Common myeloid progenitor, CD34-positive (primary cell): ENCODE data around the gene TMEM131.

ENCODE experiments used
- CTCF ChIA-PET: fragments of 350-600 bp; sonication (Branson Sonifier 250); formaldehyde crosslinking; loops from one replicate; lab custom pipeline; 2021; ENCODE audit warnings: antibody characterized with exemption; lab: Charles Lee
- POLR2A ChIA-PET: fragments of 350-600 bp; sonication (Branson Sonifier 250); formaldehyde crosslinking; loops from one replicate; lab custom pipeline; 2021; ENCODE audit warnings: antibody characterized with exemption; lab: Charles Lee
- DNase-seq, 3 donors: peaks; one replicate each; pipeline versions ENCODE4 v3.0.0 to v3.0.0-alpha.2; 2013
- H3K27ac ChIP-seq, 2 experiments: 1 replicate in 1 of 2; 2 replicates in 1 of 2; pipeline ENCODE4 v1.7.0; 2013; ENCODE audit warnings: inconsistent platforms in 2 of 2, low read length in 2 of 2, mild to moderate bottlenecking in 2 of 2, low read depth in 1 of 2, moderate library complexity in 1 of 2; ENCODE audit not compliant: severe bottlenecking in 2 of 2, insufficient read depth in 1 of 2, poor library complexity in 1 of 2
- H3K27me3 ChIP-seq, 5 experiments: replicated peaks in 2 of 5; 1 replicate in 3 of 5; 2 replicates in 2 of 5; pipeline versions ENCODE4 v1.6.1 to v1.7.0; 2013; ENCODE audit warnings: low read length in 4 of 5, mild to moderate bottlenecking in 2 of 5, moderate library complexity in 2 of 5, inconsistent platforms in 1 of 5; ENCODE audit not compliant: insufficient read depth in 5 of 5, control insufficient read depth in 4 of 5
- H3K36me3 ChIP-seq, 4 experiments: 1 replicate in 2 of 4; 2 replicates in 2 of 4; pipeline versions ENCODE4 v1.6.1 to v1.7.0; 2013; ENCODE audit warnings: low read length in 3 of 4, control low read depth in 1 of 4, mild to moderate bottlenecking in 1 of 4; ENCODE audit not compliant: control insufficient read depth in 4 of 4, insufficient read depth in 4 of 4
- H3K4me1 ChIP-seq, 4 experiments: 1 replicate in 3 of 4; 2 replicates in 1 of 4; pipeline versions ENCODE4 v1.6.1 to v1.7.1; 2013; ENCODE audit warnings: low read length in 3 of 4, mild to moderate bottlenecking in 3 of 4, control low read depth in 1 of 4, inconsistent platforms in 1 of 4, moderate library complexity in 1 of 4; ENCODE audit not compliant: control insufficient read depth in 4 of 4, insufficient read depth in 4 of 4; ENCODE audit errors: control extremely low read depth in 1 of 4
- H3K4me3 ChIP-seq, 7 experiments: 1 replicate in 4 of 7; 2 replicates in 3 of 7; pipeline versions ENCODE4 v1.5.1 to v1.7.0; 2013; ENCODE audit warnings: mild to moderate bottlenecking in 7 of 7, low read length in 6 of 7, moderate library complexity in 6 of 7, inconsistent platforms in 2 of 7, low read depth in 2 of 7, control low read depth in 1 of 7; ENCODE audit not compliant: insufficient read depth in 4 of 7, control insufficient read depth in 1 of 7; ENCODE audit errors: extremely low read depth in 1 of 7
- H3K9me3 ChIP-seq, 5 experiments: 1 replicate in 4 of 5; 2 replicates in 1 of 5; pipeline versions ENCODE4 v1.6.1 to v1.7.1; 2013; ENCODE audit warnings: low read length in 4 of 5, mild to moderate bottlenecking in 2 of 5, inconsistent platforms in 1 of 5, low read depth in 1 of 5, moderate library complexity in 1 of 5; ENCODE audit not compliant: control insufficient read depth in 4 of 5, insufficient read depth in 2 of 5; ENCODE audit errors: control extremely low read depth in 1 of 5
- WGBS: methylation state at CpG from one replicate; pipeline ENCODE4 v1.1.5; 2013; ENCODE audit not compliant: insufficient coverage; 5-methylcytosine and 5-hydroxymethylcytosine counted together

Gene TMEM131

DNA sequence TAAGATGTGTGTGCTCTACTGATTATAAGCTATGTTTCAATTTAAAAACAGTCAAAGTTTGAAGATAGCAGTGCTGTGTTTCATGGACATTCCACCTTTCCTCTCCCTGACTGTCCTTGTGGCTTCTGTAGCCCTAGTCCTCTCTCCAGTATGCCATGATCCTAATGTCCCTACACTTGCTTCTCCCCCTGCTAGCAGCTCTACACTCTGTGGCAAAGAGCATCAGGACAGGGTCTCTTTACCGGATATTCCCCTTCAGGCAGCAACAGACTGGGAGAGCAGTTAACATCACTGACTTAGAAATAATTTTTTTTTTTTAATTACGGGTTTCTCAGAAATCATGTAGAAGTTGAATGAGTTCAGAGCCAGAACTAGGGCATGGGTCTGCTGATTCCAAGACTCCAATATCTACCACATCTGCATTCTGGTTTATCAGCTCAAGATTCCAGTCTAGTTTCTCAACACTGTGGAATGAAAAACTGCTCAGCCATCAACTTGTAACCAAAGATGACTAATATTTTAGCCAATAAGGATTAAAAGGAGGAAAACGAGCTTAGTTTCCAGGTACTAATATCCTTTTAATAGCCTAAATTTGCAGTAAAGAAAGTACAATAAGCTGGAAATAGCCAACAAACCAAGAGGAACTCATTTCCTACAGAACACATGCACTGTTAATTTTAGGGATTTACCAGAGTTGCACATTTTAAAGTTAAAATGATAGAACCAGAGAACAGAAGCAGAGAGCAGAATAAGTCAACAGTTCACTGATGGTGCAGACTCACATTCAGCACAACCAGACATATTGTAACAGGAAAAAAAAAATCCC is 45.2 kb downstream of the TMEM131 start:
- WGBS = no CpG with 5 or more reads among the region's 3 CpGs
- Histone ChIP-seq H3K9me3 (no peaks in the 10 kb centered on the region), H3K4me1 (peaks cover 0 to 4% (median 3%) of the 10 kb centered on the region in 4 experiments), H3K36me3 (peaks cover 0 to 3% (median 0%) of the 10 kb centered on the region in 4 experiments), H3K27me3 (no peaks in the 10 kb centered on the region), H3K4me3 (no peak overlapping the region), H3K27ac (no peak overlapping the region)
- CTCF ChIA-PET = interaction anchor here (1.7 kb wide), 1 partner anchor 37 kb away, joined by 6 read pairs; no protein-coding TSS in a partner anchor
- POLR2A ChIA-PET = interaction anchor here (0.9 kb wide), 1 partner anchor 18 kb away, joined by 3 read pairs; no protein-coding TSS in a partner anchor
- no peak for DNase-seq

GRCh38 chr2:97948926-97949325 is 46.8 kb downstream of the TMEM131 start:
- CTCF ChIA-PET = no interaction called here
- no peaks in the 10 kb centered on the region for H3K27me3 ChIP-seq
- no peak for DNase-seq
- H3K9me3 ChIP-seq = peaks cover 0 to 1% (median 0%) of the 10 kb centered on the region in 5 experiments
- H3K4me1 ChIP-seq = no peaks in the 10 kb centered on the region
- H3K4me3 ChIP-seq = no peak overlapping the region
- POLR2A ChIA-PET = no interaction called here
- H3K27ac ChIP-seq = no peak overlapping the region
- peaks cover 0 to 3% (median 0%) of the 10 kb centered on the region in 4 experiments for H3K36me3 ChIP-seq
- WGBS = no CpG with 5 or more reads among the region's 4 CpGs

GRCh38 chr2:97945791-97946190 is 50.0 kb downstream of the TMEM131 start:
- peaks cover 0 to 3% (median 0%) of the 10 kb centered on the region in 4 experiments for H3K36me3 ChIP-seq
- H3K9me3 ChIP-seq = peaks cover 0 to 2% (median 0%) of the 10 kb centered on the region in 5 experiments
- H3K4me1 ChIP-seq = no peaks in the 10 kb centered on the region
- CTCF ChIA-PET = no interaction called here
- no peak overlapping the region for H3K27ac ChIP-seq
- no peak for DNase-seq
- POLR2A ChIA-PET = no interaction called here
- no peak overlapping the region for H3K4me3 ChIP-seq
- no CpG with 5 or more reads among the region's 1 CpG for WGBS
- H3K27me3 ChIP-seq = no peaks in the 10 kb centered on the region

DNA sequence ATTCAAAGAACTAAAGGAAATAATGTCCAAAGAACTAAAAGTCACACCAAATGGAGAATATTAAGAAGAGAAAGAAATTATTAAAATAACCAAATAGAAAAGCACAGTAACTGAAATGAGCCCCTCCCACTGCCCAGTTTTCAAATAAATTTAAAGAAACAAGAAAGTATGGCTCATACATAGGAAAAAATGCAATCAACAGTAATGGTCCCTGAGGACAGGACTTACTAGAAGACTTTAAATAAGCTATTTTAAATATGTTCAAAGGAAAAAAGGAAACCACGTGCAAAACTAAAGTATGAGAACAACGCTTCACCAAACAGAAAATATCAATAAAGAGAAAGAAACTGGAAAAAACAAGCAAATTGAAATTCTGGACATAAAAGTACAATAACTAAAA is 58.9 kb downstream of the TMEM131 start:
- Histone ChIP-seq H3K27me3 (no peaks in the 10 kb centered on the region), H3K4me1 (peaks cover 6 to 14% (median 7%) of the 10 kb centered on the region in 4 experiments), H3K36me3 (no peaks in the 10 kb centered on the region), H3K27ac (no peak overlapping the region), H3K9me3 (no peaks in the 10 kb centered on the region), H3K4me3 (no peak overlapping the region)
- DNase-seq = no peak
- no CpG with 5 or more reads among the region's 2 CpGs for WGBS
- CTCF ChIA-PET = no interaction called here
- POLR2A ChIA-PET = no interaction called here

DNA sequence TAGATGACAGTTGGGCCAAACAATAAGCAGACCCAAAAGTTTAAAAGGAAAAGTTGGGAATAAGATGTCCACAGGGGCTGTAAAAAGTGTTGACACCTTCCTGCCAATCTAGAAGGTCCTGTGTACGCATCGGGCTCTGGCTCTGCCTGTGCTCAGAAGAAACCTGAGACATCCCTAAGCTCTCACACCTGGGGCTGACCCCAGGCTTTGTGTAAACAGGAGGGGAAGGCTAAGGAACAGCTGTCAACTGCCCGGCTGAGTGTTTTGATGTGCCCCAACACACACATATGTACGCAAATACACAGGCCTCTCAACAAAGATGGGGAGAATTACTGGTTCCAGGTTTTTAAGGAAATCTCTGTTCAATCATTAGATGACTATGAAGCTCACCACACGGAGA is 59.5 kb downstream of the TMEM131 start:
- no peaks in the 10 kb centered on the region for H3K27me3 ChIP-seq
- H3K9me3 ChIP-seq = no peaks in the 10 kb centered on the region
- 93% methylated on average over 3 of the region's 5 CpGs for WGBS
- POLR2A ChIA-PET = no interaction called here
- H3K27ac ChIP-seq = peak overlapping the region in 1 of 2 experiments; percentile 22
- no peaks in the 10 kb centered on the region for H3K36me3 ChIP-seq
- CTCF ChIA-PET = interaction anchor here (0.9 to 1.2 kb wide), 2 partner anchors 10 to 67 kb away, joined by 3 read pairs; no protein-coding TSS in a partner anchor
- H3K4me3 ChIP-seq = no peak overlapping the region
- H3K4me1 ChIP-seq = peaks cover 9 to 21% (median 12%) of the 10 kb centered on the region in 4 experiments
- DNase-seq = no peak

DNA sequence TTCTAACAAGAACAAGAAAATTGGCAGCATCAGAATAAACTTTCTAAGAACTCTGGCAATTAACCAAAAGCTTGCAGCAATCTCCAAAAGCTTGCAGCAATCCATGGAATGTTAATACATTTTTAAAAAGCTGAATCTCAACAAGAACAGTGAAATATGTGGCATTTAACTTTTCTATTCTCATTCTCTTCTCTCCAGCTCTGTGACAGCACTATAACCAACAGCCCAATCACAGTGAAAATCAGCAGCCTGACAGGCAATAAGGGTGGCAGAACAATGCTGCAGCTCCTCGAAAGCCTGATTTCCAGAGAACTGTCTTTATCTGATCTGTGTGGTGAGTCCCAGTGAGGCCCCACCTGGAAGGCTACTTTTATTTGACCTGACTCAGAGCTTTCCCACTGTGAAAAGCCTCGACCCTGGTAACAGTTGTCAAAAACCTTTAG is 60.0 kb downstream of the TMEM131 start:
- ChIA-PET CTCF (interaction anchor here (0.9 to 1.2 kb wide), 2 partner anchors 9 to 66 kb away, joined by 3 read pairs; no protein-coding TSS in a partner anchor), POLR2A (no interaction called here)
- peak in 2 of 3 donors; percentile 20 to 32 for DNase-seq
- no peaks in the 10 kb centered on the region for H3K9me3 ChIP-seq
- H3K36me3 ChIP-seq = no peaks in the 10 kb centered on the region
- peaks cover 11 to 26% (median 14%) of the 10 kb centered on the region in 4 experiments for H3K4me1 ChIP-seq
- 18% methylated on average over 2 of the region's 2 CpGs for WGBS
- peak overlapping the region in 1 of 2 experiments; percentile 22 for H3K27ac ChIP-seq
- no peak overlapping the region for H3K4me3 ChIP-seq
- no peaks in the 10 kb centered on the region for H3K27me3 ChIP-seq
